Endothelial cell (in vitro differentiated cells): ENCODE results near the gene SBF2. TPM values are rescaled to one million over a fixed set of nuclear protein-coding genes. Genes with fewer than 3 reads are reported as not detected.
"Not testable (repeated sequence)": the region's sequence is repeated elsewhere in the genome, so short reads cannot be mapped to it uniquely, and the experiment has no call there.

Source experiments
- DNase-seq: peaks from one replicate; pipeline ENCODE4 v3.0.0; 2021; ENCODE audit warnings: low spot score
- H3K27ac Mint-ChIP-seq: one replicate; pipeline ENCODE4 v1.8.0; 2021; ENCODE audit warnings: mixed read lengths, inconsistent platforms; ENCODE audit not compliant: unreplicated experiment
- H3K27me3 Mint-ChIP-seq: one replicate; pipeline ENCODE4 v1.8.0; 2021; ENCODE audit warnings: mild to moderate bottlenecking, moderate library complexity, mixed read lengths, inconsistent platforms; ENCODE audit not compliant: unreplicated experiment
- H3K36me3 Mint-ChIP-seq: one replicate; pipeline ENCODE4 v1.8.0; 2021; ENCODE audit warnings: mild to moderate bottlenecking, low read depth, mixed read lengths, inconsistent platforms; ENCODE audit not compliant: unreplicated experiment
- H3K4me1 Mint-ChIP-seq: one replicate; pipeline ENCODE4 v1.8.0; 2021; ENCODE audit warnings: mild to moderate bottlenecking, mixed read lengths, inconsistent platforms; ENCODE audit not compliant: unreplicated experiment
- H3K4me3 Mint-ChIP-seq: one replicate; pipeline ENCODE4 v1.8.0; 2021; ENCODE audit warnings: mild to moderate bottlenecking, mixed read lengths, inconsistent platforms; ENCODE audit not compliant: unreplicated experiment
- H3K9me3 Mint-ChIP-seq: one replicate; pipeline ENCODE4 v1.8.0; 2021; ENCODE audit warnings: mixed read lengths, inconsistent platforms; ENCODE audit not compliant: unreplicated experiment
- CTCF ChIP-seq: fragments of 200-600 bp; sonication (generic); IDR thresholded peaks from one replicate; pipeline ENCODE4 v1.5.0; 2021; ENCODE audit warnings: antibody characterized with exemption; ENCODE audit not compliant: unreplicated experiment
- total RNA-seq: library from RNA; stranded (reverse); fragmentation: NEBNext Ultra II Directional; extraction: Animal tissue kit (Norgen Biotek cat#: 25700); gene quantifications from one replicate; pipeline ENCODE4 v1.2.1, GENCODE V29; 2021; ENCODE audit not compliant: unreplicated experiment

SBF2 gene
- total RNA-seq, 1 donor from 2014 or later: 40.8 TPM

GRCh38 chr11:10255388-10256125 lies 38.5 kb downstream of the SBF2 start:
- no peak for TF ChIP-seq CTCF
- no peak for DNase-seq
- no peak overlapping the region for H3K4me3 Mint-ChIP-seq
- no peaks in the 10 kb centered on the region for H3K27me3 Mint-ChIP-seq
- peak overlapping the region; percentile 77 for H3K27ac Mint-ChIP-seq
- no peaks in the 10 kb centered on the region for H3K36me3 Mint-ChIP-seq
- H3K4me1 Mint-ChIP-seq: peaks cover 9% of the 10 kb centered on the region
- no peaks in the 10 kb centered on the region for H3K9me3 Mint-ChIP-seq

GRCh38 chr11:10249448-10250131 lies 44.4 kb downstream of the SBF2 start:
- not testable (repeated sequence) for H3K4me1 Mint-ChIP-seq, H3K36me3 Mint-ChIP-seq, H3K9me3 Mint-ChIP-seq, H3K27ac Mint-ChIP-seq, DNase-seq, H3K27me3 Mint-ChIP-seq, H3K4me3 Mint-ChIP-seq

- Mint-ChIP-seq H3K27ac (no peak overlapping the region), H3K9me3 (no peaks in the 10 kb centered on the region), H3K36me3 (no peaks in the 10 kb centered on the region), H3K4me1 (no peaks in the 10 kb centered on the region), H3K4me3 (no peak overlapping the region), H3K27me3 (no peaks in the 10 kb centered on the region)
- DNase-seq: no peak
- no peak for TF ChIP-seq CTCF
Observed at GRCh38 chr11:10247011-10247410, 47.0 kb downstream of the SBF2 start.

GRCh38 chr11:10243896-10244575 lies 50.0 kb downstream of the SBF2 start:
- Mint-ChIP-seq H3K4me3 (no peak overlapping the region), H3K36me3 (no peaks in the 10 kb centered on the region), H3K27ac (no peak overlapping the region), H3K27me3 (no peaks in the 10 kb centered on the region), H3K9me3 (no peaks in the 10 kb centered on the region), H3K4me1 (peaks cover 3% of the 10 kb centered on the region)
- DNase-seq: no peak
- no peak for TF ChIP-seq CTCF

GRCh38 chr11:10236840-10237239 lies 57.2 kb downstream of the SBF2 start:
- no peak for TF ChIP-seq CTCF

More at GRCh38 chr11:10236840-10237239, 57.2 kb downstream of the SBF2 start:
- Mint-ChIP-seq H3K36me3 (peaks cover 29% of the 10 kb centered on the region), H3K4me1 (peaks cover 3% of the 10 kb centered on the region), H3K27me3 (peaks cover 1% of the 10 kb centered on the region), H3K4me3 (no peak overlapping the region), H3K9me3 (peaks cover 4% of the 10 kb centered on the region), H3K27ac (no peak overlapping the region)
- DNase-seq: no peak
